GM23248 (cell line): ENCODE measurements around the gene CEL.

Experiments
- EZH2 ChIP-seq: fragments of 200-600 bp; sonication (generic); IDR thresholded peaks from 2 replicates; pipeline ENCODE4 v1.6.1; 2018; ENCODE audit warnings: antibody characterized with exemption, mild to moderate bottlenecking; ENCODE audit not compliant: insufficient read depth, poor library complexity, severe bottlenecking
- EZH2phosphoT487 ChIP-seq: fragments of 200-600 bp; sonication (generic); IDR thresholded peaks from 2 replicates; pipeline ENCODE4 v1.6.1; 2018; ENCODE audit warnings: antibody characterized with exemption, moderate library complexity, mild to moderate bottlenecking, low read depth; ENCODE audit not compliant: insufficient read depth

DNA sequence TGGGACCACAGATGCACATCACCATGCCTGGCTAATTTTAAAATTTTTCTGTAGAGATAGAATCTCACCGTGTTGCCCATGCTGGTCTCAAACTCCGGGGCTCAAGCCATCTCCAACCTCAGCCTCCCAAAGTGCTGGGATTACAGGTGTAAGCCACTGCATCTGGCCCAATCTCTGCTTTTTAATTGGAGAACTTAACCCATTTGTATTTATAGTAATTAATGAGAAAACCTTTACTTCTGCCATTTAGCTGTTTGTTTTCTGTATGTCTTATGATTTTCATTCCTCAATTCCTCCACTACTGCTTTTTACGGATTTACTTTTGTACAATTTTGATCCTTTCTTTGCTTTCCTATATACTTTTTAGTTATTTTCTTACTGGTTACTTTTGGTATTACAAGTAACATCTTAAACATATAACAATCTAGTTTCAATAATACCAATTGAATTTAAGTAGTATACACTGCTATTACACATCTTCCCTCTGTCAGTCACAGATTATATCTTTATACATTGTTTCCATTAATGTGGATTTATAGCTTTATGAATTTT, 33.1 kb downstream of the CEL start:
- TF ChIP-seq EZH2phosphoT487 (no peak), EZH2 (no peak)
